NCI-H146 treated with DMSO at 0.1 percent for 48 hours (cell line): ENCODE data around the gene MRPS33.
"Not testable (repeated sequence)": the region's sequence is repeated elsewhere in the genome, so short reads cannot be mapped to it uniquely, and the experiment has no call there.

ENCODE experiments used
- DNase-seq: peaks from one replicate; lab custom pipeline; 2025; ENCODE audit not compliant: unreplicated experiment; lab: John Stamatoyannopoulos, UW

MRPS33 gene

GRCh38 chr7:141014524-141015395 is at the start of gene MRPS33:
Gene MRPS33, minus strand, starts transcription at chr7:141014952. Its CDS starts 4,319 bp downstream, at chr7:141010633.
- peak; percentile 96 for DNase-seq

- no peak for DNase-seq
Observed at GRCh38 chr7:141057788-141058187, 43.0 kb upstream of the MRPS33 start.

DNA sequence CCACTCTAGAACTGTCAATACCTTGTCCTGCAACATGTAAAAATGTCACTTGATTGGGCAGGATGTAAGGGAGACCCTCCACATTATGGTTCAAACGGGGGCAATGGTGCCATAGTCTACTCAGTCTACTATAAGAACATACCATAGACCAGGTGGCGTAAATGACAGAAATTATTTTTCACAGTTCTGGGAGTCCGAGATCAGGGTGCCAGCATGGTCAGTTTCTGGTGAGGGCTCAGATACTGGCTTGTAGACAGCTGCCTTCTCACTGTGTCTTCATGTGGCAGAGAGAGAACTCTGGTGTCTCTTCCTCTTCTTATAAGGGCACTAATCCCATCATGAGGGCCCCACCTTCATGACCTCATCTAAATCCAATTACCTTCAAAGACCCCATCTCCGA is 40.4 kb upstream of the MRPS33 start:
- DNase-seq: no peak

DNA sequence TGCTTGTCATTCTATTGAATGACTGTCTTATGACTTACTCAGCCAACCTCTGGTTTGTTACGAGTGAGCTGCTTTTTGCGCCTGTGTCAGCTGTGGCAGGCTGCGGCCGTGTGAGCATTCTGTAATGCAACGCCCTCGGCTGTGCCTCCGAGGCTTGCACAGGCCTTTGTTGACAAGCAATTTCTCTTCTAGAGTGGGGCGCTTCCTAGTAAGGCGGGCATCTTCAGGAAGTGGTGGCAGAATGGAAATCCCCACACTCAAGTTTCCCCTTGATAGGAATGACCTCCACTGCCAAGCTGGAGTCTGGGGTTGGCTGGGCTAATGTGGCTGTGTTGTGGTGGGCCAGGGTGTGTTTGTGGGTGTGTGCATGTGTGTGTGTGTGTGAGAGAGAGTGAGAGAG is 38.9 kb upstream of the MRPS33 start:
- no peak for DNase-seq

GRCh38 chr7:141045842-141046620 is 31.3 kb upstream of the MRPS33 start:
- no peak for DNase-seq

DNA sequence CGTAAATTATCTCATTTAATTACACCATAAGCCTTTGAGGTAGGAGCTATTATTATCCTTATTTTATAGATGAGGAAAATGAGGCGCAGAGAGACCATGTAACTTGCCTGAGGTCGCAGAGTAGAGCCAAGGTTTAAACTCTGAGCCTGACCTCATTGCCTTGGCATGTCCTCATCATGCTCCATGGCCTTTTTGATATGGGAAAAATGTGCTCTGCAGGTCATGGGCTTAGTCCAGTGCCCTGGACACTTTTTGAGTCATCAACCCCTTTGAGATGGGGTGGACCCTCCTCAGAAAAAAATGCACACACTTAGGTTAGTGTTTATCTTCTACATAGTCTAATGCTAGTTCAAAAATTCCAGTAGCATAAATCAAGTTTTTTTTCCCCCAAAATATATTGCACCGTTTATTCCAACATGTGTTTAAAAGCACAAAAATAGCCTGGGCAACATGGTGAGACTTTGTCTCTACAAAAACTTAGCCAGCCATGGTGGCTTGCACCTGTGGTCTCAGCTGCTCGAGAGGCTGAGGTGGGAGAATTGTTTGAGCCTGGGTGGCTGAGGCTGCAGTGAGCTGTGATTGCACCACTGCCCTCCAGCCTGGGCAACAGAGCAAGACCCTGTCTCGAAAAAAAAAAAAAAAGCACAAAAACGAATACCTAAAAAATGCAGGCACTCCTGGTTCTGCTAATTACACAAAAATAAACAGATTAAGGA is 30.5 kb upstream of the MRPS33 start:
- no peak for DNase-seq

DNA sequence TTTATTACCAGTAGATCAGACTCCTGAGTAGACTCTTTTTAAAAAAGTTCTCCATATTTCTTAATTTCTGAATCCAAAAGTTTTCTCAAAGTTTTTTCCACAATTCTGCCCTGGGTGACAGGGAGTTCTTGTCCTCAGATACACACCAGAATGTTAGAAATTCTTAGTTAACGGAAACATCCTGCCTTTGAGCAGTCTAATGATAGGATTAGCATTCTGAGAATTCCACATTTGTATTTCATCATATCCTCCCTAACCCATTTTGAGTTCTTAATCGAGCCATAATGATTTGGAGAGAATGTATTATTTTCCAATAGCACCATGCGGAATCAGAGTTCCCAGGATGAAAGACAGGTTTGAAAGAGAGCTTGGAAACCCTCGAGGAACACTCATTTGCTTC is 28.9 kb upstream of the MRPS33 start:
- DNase-seq: no peak

GRCh38 chr7:141042222-141043193 is 27.8 kb upstream of the MRPS33 start:
- no peak for DNase-seq

GRCh38 chr7:141039376-141039775 is 24.6 kb upstream of the MRPS33 start:
- DNase-seq: no peak

DNA sequence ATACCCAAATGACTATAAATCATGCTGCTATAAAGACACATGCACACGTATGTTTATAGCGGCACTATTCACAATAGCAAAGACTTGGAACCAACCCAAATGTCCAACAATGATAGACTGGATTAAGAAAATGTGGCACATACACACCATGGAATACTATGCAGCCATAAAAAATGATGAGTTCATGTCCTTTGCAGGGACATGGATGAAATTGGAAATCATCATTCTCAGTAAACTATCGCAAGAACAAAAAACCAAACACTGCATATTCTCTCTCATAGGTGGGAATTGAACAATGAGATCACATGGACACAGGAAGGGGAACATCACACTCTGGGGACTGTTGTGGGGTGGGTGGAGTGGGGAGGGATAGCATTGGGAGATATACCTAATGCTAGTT is 23.3 kb upstream of the MRPS33 start:
- DNase-seq: not testable (repeated sequence)

DNA sequence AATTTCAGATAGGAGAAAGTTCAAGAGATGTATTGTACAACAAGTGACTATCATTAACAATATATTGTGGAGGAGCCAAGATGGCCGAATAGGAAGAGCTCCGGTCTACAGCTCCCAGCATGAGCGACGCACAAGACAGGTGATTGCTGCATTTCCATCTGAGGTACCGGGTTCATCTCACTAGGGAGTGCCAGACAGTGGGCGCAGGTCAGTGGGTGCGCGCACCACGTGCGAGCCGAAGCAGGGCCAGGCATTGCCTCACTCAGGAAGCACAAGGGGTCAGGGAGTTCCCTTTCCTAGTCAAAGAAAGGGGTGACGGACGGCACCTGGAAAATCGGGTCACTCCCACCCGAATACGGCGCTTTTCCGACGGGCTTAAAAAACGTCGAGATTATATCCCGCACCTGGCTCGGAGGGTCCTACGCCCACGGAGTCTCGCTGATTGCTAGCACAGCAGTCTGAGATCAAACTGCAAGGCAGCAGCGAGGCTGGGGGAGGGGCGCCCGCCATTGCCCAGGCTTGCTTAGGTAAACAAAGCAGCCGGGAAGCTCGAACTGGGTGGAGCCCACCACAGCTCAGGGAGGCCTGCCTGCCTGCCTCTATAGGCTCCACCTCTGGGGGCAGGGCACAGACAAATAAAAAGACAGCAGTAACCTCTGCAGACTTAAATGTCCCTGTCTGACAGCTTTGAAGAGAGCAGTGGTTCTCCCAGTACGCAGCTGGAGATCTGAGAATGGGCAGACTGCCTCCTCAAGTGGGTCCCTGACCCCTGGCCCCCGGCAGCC is 18.0 kb upstream of the MRPS33 start:
- DNase-seq: peak; percentile 23

DNA sequence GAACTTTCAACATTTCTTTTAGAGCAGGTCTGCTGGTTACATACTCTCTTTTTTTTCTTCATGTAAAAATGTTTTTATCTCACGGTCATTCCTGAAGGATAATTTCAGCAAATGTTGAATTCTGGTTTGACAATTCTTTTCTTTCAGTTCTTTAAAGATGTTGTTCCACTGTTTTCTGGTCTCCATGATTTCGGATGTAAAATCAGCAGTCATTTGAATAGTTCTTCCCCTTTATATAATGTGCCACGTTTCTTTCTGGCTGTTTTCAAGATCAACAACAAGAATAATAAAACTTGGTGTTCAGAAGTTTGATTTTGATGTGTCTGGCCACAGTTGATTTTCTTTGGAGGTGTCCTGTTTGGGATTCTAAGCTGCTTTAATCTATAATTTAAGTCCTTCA is 14.0 kb upstream of the MRPS33 start:
- no peak for DNase-seq

DNA sequence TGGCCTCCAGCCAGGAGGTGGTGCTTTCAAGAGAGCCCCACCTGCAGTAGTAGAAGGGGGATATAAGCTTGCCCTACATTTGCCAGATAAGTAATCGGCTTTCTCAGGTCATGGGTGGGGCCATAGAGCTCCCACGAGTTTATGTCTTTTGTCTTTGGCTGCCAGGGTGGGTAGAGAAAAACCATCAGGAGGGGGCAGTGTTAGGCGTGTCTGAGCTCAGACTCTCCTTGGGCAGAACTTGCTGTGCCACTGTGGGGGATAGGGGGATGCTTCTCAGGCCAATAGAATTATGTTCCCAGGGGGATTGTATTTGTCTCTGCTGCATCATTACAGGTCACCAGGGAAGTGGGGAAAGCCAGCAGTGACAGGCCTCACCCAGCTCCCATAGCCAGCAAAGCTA is 12.3 kb upstream of the MRPS33 start:
- no peak for DNase-seq

- DNase-seq: no peak
Observed at GRCh38 chr7:141024668-141025067, 9.9 kb upstream of the MRPS33 start.

GRCh38 chr7:141023295-141023694 is 8.5 kb upstream of the MRPS33 start:
- no peak for DNase-seq

DNA sequence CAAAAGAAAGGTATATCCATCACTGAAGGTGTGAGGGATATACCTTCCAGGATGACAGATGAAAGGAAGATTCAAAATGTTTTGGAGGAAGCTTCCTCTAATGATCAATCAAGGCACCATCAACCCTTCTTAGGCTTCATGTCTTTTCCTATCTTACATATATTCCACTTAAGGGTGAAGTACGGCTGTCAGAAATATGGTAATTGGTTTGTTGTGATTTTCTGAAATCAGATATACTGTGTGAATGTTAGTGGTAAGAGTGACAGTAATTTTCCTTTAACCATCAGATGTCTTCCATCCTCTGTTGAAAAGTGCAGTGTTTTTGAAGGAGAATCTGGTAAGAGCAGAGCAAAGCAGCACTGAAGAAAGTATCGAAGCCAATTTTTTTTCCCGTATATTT is 2.8 kb upstream of the MRPS33 start:
- DNase-seq: no peak

- DNase-seq: no peak
Observed at GRCh38 chr7:141016349-141016748, 1.6 kb upstream of the MRPS33 start.

GRCh38 chr7:141014125-141014523 is 628 bp downstream of the MRPS33 start:
- DNase-seq: no peak

GRCh38 chr7:141013345-141013715 is 1.4 kb downstream of the MRPS33 start:
- DNase-seq: no peak
